A549 (cell line): ENCODE measurements around the gene FHIT. TPM values are rescaled to one million over a fixed set of nuclear protein-coding genes. Genes with fewer than 3 reads are reported as not detected.

Experiments
- ATAC-seq, 2 experiments: fragments of 200-7000 bp in 1 of 2; fragments of >200 bp in 1 of 2; cut with Nextera tagmentation in 1 of 2; cut with Tn5 transposase in 1 of 2; 3 replicates each; pipeline versions ENCODE4 v1.8.0 to v1.9.1; 2018 to 2020; ENCODE audit warnings: mild to moderate bottlenecking in 1 of 2, moderate library complexity in 1 of 2
- CTCF ChIA-PET: fragments of 300-600 bp; sonication (Branson Sonifier 250); formaldehyde crosslinking; extraction: SDS; loops from one replicate; lab custom pipeline; 2021; ENCODE audit warnings: antibody characterized with exemption, inconsistent platforms; lab: Yijun Ruan, JAX
- POLR2A ChIA-PET: fragments of 350-600 bp; formaldehyde crosslinking; extraction: SDS; loops from one replicate; lab custom pipeline; 2021; ENCODE audit warnings: antibody characterized with exemption, inconsistent platforms; lab: Yijun Ruan, JAX
- DNase-seq, 2 experiments: peaks; one replicate each; pipeline versions ENCODE4 v3.0.0 to v3.0.0-alpha.2; 2011 to 2016; ENCODE audit warnings: low read depth in 1 of 2, low spot score in 1 of 2
- FAIRE-seq: peaks from 2 replicates; lab custom pipeline; 2011; peaks lifted over from hg19 to GRCh38; lab: Jason Lieb, UNC
- H3K27ac ChIP-seq, 2 experiments: fragments of >200 bp; sonication (Bioruptor Twin); formaldehyde crosslinking; 3 replicates each; pipeline ENCODE4 v1.5.1; 2016 to 2017
- H3K4me1 ChIP-seq: fragments of >200 bp; sonication (Bioruptor Twin); formaldehyde crosslinking; 3 replicates; pipeline ENCODE4 v1.6.1; 2016
- H3K4me2 ChIP-seq: fragments of >200 bp; sonication (Bioruptor Twin); formaldehyde crosslinking; 3 replicates; pipeline ENCODE4 v1.6.1; 2016
- H3K4me3 ChIP-seq: fragments of >200 bp; sonication (Bioruptor Twin); formaldehyde crosslinking; 3 replicates; pipeline ENCODE4 v1.5.1; 2016
- H3K9me3 ChIP-seq: fragments of >200 bp; sonication (Bioruptor Twin); formaldehyde crosslinking; 3 replicates; pipeline ENCODE4 v1.6.1; 2016
- CBX8 ChIP-seq: fragments of 200-600 bp; sonication (generic); IDR thresholded peaks from 2 replicates; pipeline ENCODE4 v1.6.1; 2016
- CEBPB ChIP-seq, 2 experiments: fragments of >200 bp in 1 of 2; sonication (Bioruptor Twin) in 1 of 2; formaldehyde crosslinking in 1 of 2; IDR thresholded peaks; 2 replicates each; pipeline ENCODE4 v1.6.1; 2012 to 2016
- CHD4 ChIP-seq: fragments of 200-600 bp; sonication (generic); IDR thresholded peaks from 2 replicates; pipeline ENCODE4 v1.6.1; 2016; ENCODE audit warnings: antibody characterized with exemption, mild to moderate bottlenecking, borderline replicate concordance
- EHF ChIP-seq: fragments of 250-450 bp; sonication (Bioruptor Pico); IDR thresholded peaks from 2 replicates; pipeline ENCODE4 v1.5.0; 2020; ENCODE audit warnings: mild to moderate bottlenecking
- EHMT2 ChIP-seq: fragments of 200-600 bp; sonication (generic); IDR thresholded peaks from 2 replicates; pipeline ENCODE4 v1.6.1; 2016; ENCODE audit warnings: antibody characterized with exemption, low read depth, mild to moderate bottlenecking, moderate library complexity
- EP300 ChIP-seq, 2 experiments: fragments of >200 bp; sonication (Bioruptor Twin); formaldehyde crosslinking; IDR thresholded peaks; 2 replicates in 1 of 2; 3 replicates in 1 of 2; pipeline ENCODE4 v1.6.1; 2016 to 2017
- ESRRA ChIP-seq: fragments of 150-350 bp; IDR thresholded peaks from 2 replicates; pipeline ENCODE4 v1.6.1; 2014; ENCODE audit warnings: mild to moderate bottlenecking, low read length, borderline replicate concordance
- HDAC2 ChIP-seq: fragments of 200-600 bp; sonication (generic); IDR thresholded peaks from 2 replicates; pipeline ENCODE4 v1.6.1; 2016
- HOXB13 ChIP-seq: fragments of 250-450 bp; sonication (Bioruptor Pico); IDR thresholded peaks from 2 replicates; pipeline ENCODE4 v1.5.0; 2020; ENCODE audit warnings: low read depth, mild to moderate bottlenecking, moderate library complexity
- JUN ChIP-seq, 2 experiments: fragments of >200 bp; sonication (Bioruptor Twin); formaldehyde crosslinking; IDR thresholded peaks; 2 replicates in 1 of 2; 3 replicates in 1 of 2; pipeline ENCODE4 v1.6.1; 2016 to 2017
- KDM5A ChIP-seq: fragments of 200-600 bp; sonication (generic); IDR thresholded peaks from 2 replicates; pipeline ENCODE4 v1.6.1; 2016; ENCODE audit warnings: antibody characterized with exemption, mild to moderate bottlenecking
- MAFK ChIP-seq: fragments of 450-650 bp; IDR thresholded peaks from 2 replicates; pipeline ENCODE4 v1.6.1; 2014; ENCODE audit not compliant: partially characterized antibody
- MYC ChIP-seq: IDR thresholded peaks from 2 replicates; pipeline ENCODE4 v1.6.1; 2012; ENCODE audit warnings: mild to moderate bottlenecking, inconsistent platforms, low read length, improper control_type of control experiment, borderline replicate concordance
- NR3C1 ChIP-seq: fragments of >200 bp; sonication (Bioruptor Twin); formaldehyde crosslinking; IDR thresholded peaks from 3 replicates; pipeline ENCODE4 v1.6.1; 2017
- PHF8 ChIP-seq: fragments of 200-600 bp; sonication (generic); IDR thresholded peaks from 2 replicates; pipeline ENCODE4 v1.6.1; 2016; ENCODE audit warnings: low read depth, mild to moderate bottlenecking, antibody characterized with exemption, moderate library complexity, borderline replicate concordance
- POLR2A ChIP-seq: IDR thresholded peaks from 2 replicates; pipeline ENCODE4 v1.6.1; 2012; ENCODE audit warnings: mild to moderate bottlenecking, low read length
- RAD21 ChIP-seq, 2 experiments: fragments of >200 bp in 1 of 2; sonication (Bioruptor Twin) in 1 of 2; formaldehyde crosslinking in 1 of 2; IDR thresholded peaks in 1 of 2; conservative IDR thresholded peaks in 1 of 2; 2 replicates in 1 of 2; 3 replicates in 1 of 2; pipeline ENCODE4 v1.6.1; 2012 to 2018; ENCODE audit warnings: inconsistent platforms in 1 of 2
- RARB ChIP-seq: fragments of 250-450 bp; sonication (Bioruptor Pico); IDR thresholded peaks from 2 replicates; pipeline ENCODE4 v1.8.0; 2021; ENCODE audit warnings: mild to moderate bottlenecking, moderate library complexity
- RFX5 ChIP-seq: fragments of 450-650 bp; IDR thresholded peaks from 2 replicates; pipeline ENCODE4 v1.7.1; 2014; ENCODE audit warnings: antibody characterized with exemption, mild to moderate bottlenecking, moderate library complexity
- RNF2 ChIP-seq: fragments of 200-600 bp; sonication (generic); IDR thresholded peaks from 2 replicates; pipeline ENCODE4 v1.6.1; 2016; ENCODE audit warnings: low read depth, mild to moderate bottlenecking, antibody characterized with exemption, moderate library complexity, borderline replicate concordance
- SMC3 ChIP-seq: fragments of >200 bp; sonication (Bioruptor Twin); formaldehyde crosslinking; IDR thresholded peaks from 3 replicates; pipeline ENCODE4 v1.6.1; 2018; ENCODE audit warnings: inconsistent platforms
- TP53 ChIP-seq: fragments of 250-450 bp; sonication (Bioruptor Pico); IDR thresholded peaks from 2 replicates; pipeline ENCODE4 v1.5.0; 2021; ENCODE audit warnings: mild to moderate bottlenecking, moderate library complexity
- USF2 ChIP-seq: fragments of 450-650 bp; IDR thresholded peaks from 2 replicates; pipeline ENCODE4 v1.6.1; 2014; ENCODE audit warnings: antibody characterized with exemption
- WGBS: methylation state at CpG from one replicate; pipeline ENCODE4 v1.1.6; 2017; ENCODE audit errors: missing lambda C conversion rate; 5-methylcytosine and 5-hydroxymethylcytosine counted together
- polyA plus RNA-seq, 4 experiments: library from polyadenylated mRNA; depleted of rRNA in 3 of 4; stranded (reverse); fragments of >200 nt; fragmentation: RNase III in 1 of 4; extraction: RNeasy Plus Mini Kit Qiagen cat#74134 plus additional on column Dnase treatment in 1 of 4; gene quantifications; 2 replicates in 3 of 4; 3 replicates in 1 of 4; pipeline ENCODE4 v1.2.3, GENCODE V29; 2011 to 2017
- TF ChIP-seq, protein P1 (sequence below): IDR thresholded peaks from 2 replicates; pipeline ENCODE4 v1.6.1; 2012
- TF ChIP-seq, protein P2 (sequence below): fragments of >200 bp; sonication (Bioruptor Twin); formaldehyde crosslinking; IDR thresholded peaks from 3 replicates; pipeline ENCODE4 v1.6.1; 2016

The FHIT gene
- polyA plus RNA-seq, 2 of the 4 experiments (the other 2 are of a cell fraction), result 0.76 to 0.92 TPM

- 15% methylated on average over 16 of the region's 16 CpGs for WGBS
- FAIRE-seq (no peak), ATAC-seq (peak; percentile 93 to 97), DNase-seq (peak; percentile 31 to 81)
- Histone ChIP-seq H3K9me3 (peaks cover 4% of the 10 kb centered on the region; the same call in 1 of the 3 replicates), H3K4me1 (peaks cover 32% of the 10 kb centered on the region), H3K27ac (peak overlapping the region; percentile 76 to 89), H3K4me2 (peak overlapping the region; percentile 79), H3K4me3 (no peak overlapping the region)
- POLR2A ChIA-PET, result interaction anchor here (1.0 kb wide), 1 partner anchor 39 kb away, joined by 4 read pairs; no protein-coding TSS in a partner anchor
- TF ChIP-seq JUN (IDR thresholded peaks at IDR 0.05), result 0 out of 5 replicates have a peak, but pooled peaks of 1 of the 2 experiments have one; percentile 39
- TF ChIP-seq USF2, result no peak
- CTCF ChIA-PET, result interaction anchor here (0.6 to 1.7 kb wide), 3 partner anchors 8 to 243 kb away, joined by 3 to 8 read pairs (median 4); no protein-coding TSS in a partner anchor
Measured at GRCh38 chr3:59818033-59818918, 1433.0 kb downstream of the FHIT start.

DNA sequence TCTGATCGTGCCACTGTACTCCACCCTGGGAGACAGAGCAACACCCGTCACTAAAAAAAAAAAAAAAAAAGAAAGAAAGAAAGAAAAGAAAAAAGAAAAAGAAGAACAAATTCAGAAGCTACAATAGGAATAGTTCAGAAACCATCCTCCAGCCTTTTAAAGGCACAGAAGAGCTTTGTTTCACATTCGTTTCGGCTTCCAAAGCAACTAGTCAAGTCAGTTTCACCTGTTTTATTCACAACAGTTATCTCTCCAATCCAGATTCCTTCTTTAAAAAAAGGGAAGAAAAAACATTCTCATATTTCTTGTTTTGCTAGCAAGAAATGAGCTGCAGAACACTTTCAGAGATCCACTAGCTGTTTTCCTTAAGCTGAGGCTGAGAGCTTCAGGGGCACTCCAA, 1433.7 kb downstream of the FHIT start:
- TF ChIP-seq CEBPB (IDR thresholded peaks at IDR 0.05) (no peak), EHMT2 (no peak), RAD21 (conservative IDR thresholded peaks at IDR 0.05 in 1 of 2, IDR thresholded peaks at IDR 0.05 in 1 of 2) (no peak), RARB (no peak), KDM5A (no peak), ESRRA (no peak), EHF (CRISPR knock-in tag) (no peak)
- TF ChIP-seq, protein P1, sequence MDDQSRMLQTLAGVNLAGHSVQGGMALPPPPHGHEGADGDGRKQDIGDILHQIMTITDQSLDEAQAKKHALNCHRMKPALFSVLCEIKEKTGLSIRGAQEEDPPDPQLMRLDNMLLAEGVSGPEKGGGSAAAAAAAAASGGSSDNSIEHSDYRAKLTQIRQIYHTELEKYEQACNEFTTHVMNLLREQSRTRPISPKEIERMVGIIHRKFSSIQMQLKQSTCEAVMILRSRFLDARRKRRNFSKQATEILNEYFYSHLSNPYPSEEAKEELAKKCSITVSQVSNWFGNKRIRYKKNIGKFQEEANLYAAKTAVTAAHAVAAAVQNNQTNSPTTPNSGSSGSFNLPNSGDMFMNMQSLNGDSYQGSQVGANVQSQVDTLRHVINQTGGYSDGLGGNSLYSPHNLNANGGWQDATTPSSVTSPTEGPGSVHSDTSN, result no peak
- Histone ChIP-seq H3K9me3 (peaks cover 4% of the 10 kb centered on the region; the same call in 1 of the 3 replicates), H3K27ac (peak overlapping the region; percentile 76 to 89), H3K4me3 (no peak overlapping the region), H3K4me2 (peak overlapping the region; percentile 79), H3K4me1 (peaks cover 32% of the 10 kb centered on the region)
- ChIA-PET POLR2A (no interaction called here), CTCF (interaction anchor here (0.6 to 1.7 kb wide), 3 partner anchors 8 to 242 kb away, joined by 3 to 8 read pairs (median 4); no protein-coding TSS in a partner anchor)
- FAIRE-seq (no peak), DNase-seq (no peak), ATAC-seq (no peak)
- WGBS, result 94% methylated on average over 4 of the region's 4 CpGs

DNA sequence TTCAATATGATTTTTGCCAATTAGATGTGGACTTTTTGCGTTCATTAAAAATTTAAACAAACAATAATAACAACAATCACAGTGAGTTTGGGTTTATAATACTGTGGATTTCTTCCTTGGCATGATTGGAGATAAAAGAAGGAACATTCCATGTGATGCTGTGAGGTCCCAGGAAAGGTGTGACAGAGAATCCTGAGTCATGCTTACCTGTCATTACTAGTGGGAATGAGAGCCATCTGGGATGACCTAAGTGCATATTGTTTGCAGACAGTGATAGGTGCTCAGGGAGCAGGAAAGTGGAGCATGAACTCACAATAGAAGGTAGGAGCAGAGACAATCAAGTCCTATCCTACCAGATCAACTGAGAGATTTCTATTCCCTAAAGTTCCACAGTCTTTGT, 1434.9 kb downstream of the FHIT start:
- peak overlapping the region; percentile 35 to 56; a peak in 4 of 6 replicates for H3K27ac ChIP-seq
- DNase-seq (peak in 1 of 2 experiments; percentile 26), ATAC-seq (no peak), FAIRE-seq (no peak)
- H3K9me3 ChIP-seq, result peaks cover 4% of the 10 kb centered on the region; the same call in 1 of the 3 replicates
- TF ChIP-seq, protein P2, sequence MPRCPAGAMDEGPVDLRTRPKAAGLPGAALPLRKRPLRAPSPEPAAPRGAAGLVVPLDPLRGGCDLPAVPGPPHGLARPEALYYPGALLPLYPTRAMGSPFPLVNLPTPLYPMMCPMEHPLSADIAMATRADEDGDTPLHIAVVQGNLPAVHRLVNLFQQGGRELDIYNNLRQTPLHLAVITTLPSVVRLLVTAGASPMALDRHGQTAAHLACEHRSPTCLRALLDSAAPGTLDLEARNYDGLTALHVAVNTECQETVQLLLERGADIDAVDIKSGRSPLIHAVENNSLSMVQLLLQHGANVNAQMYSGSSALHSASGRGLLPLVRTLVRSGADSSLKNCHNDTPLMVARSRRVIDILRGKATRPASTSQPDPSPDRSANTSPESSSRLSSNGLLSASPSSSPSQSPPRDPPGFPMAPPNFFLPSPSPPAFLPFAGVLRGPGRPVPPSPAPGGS, result no peak
- TF ChIP-seq POLR2A, result no peak
- no peak for TF ChIP-seq RARB
- no peak for TF ChIP-seq TP53
- no peak for TF ChIP-seq KDM5A
- TF ChIP-seq EP300 (IDR thresholded peaks at IDR 0.05), result no peak
- no peak for TF ChIP-seq SMC3
- no peak for TF ChIP-seq HOXB13 (CRISPR knock-in tag)
- no peak for TF ChIP-seq HDAC2
- TF ChIP-seq ESRRA, result no peak
- no peak for TF ChIP-seq RFX5
- no peak for TF ChIP-seq CBX8
- no peak for TF ChIP-seq NR3C1
- TF ChIP-seq RNF2, result no peak
- no peak for TF ChIP-seq PHF8
- TF ChIP-seq EHMT2, result no peak
- no peak for TF ChIP-seq MAFK
- TF ChIP-seq CHD4, result no peak
- no peak for TF ChIP-seq MYC
- POLR2A ChIA-PET, result no interaction called here
- no peak overlapping the region for H3K4me3 ChIP-seq
- H3K4me1 ChIP-seq, result peaks cover 32% of the 10 kb centered on the region
- CTCF ChIA-PET, result no interaction called here
- H3K4me2 ChIP-seq, result no peak overlapping the region
- WGBS, result 85% methylated on average over 1 of the region's 1 CpG
